H9 (cell line): ENCODE data around the gene PRKAR2B. TPM values are rescaled to one million over a fixed set of nuclear protein-coding genes. Genes with fewer than 3 reads are reported as not detected.

Source experiments
- DNase-seq: peaks from one replicate; pipeline ENCODE4 v3.0.0-alpha.2; 2017
- H2AFZ ChIP-seq: one replicate; pipeline ENCODE4 v1.6.1; 2013; ENCODE audit warnings: mild to moderate bottlenecking, low read length, control low read depth, moderate library complexity
- H2AK5ac ChIP-seq: 2 replicates; pipeline ENCODE4 v1.6.1; 2013; ENCODE audit warnings: low read length, control low read depth, mixed read lengths; ENCODE audit not compliant: insufficient read length
- H2BK120ac ChIP-seq: one replicate; pipeline ENCODE4 v1.6.1; 2013; ENCODE audit warnings: low read depth, mild to moderate bottlenecking, low read length, control low read depth, inconsistent platforms; ENCODE audit not compliant: poor library complexity, severe bottlenecking
- H2BK12ac ChIP-seq: 2 replicates; pipeline ENCODE4 v1.6.1; 2013; ENCODE audit warnings: low read length, control low read depth, mixed read lengths, low read depth; ENCODE audit not compliant: insufficient read length
- H2BK15ac ChIP-seq: 2 replicates; pipeline ENCODE4 v1.6.1; 2013; ENCODE audit warnings: low read depth, low read length, control low read depth
- H2BK20ac ChIP-seq: one replicate; pipeline ENCODE4 v1.6.1; 2013; ENCODE audit warnings: low read depth, mild to moderate bottlenecking, low read length, control low read depth, inconsistent platforms; ENCODE audit not compliant: poor library complexity, severe bottlenecking
- H2BK5ac ChIP-seq: 2 replicates; pipeline ENCODE4 v1.6.1; 2013; ENCODE audit warnings: low read length, control low read depth, mixed read lengths; ENCODE audit not compliant: insufficient read length
- H3K14ac ChIP-seq: 2 replicates; pipeline ENCODE4 v1.6.1; 2013; ENCODE audit warnings: low read length, control low read depth; ENCODE audit not compliant: insufficient read depth
- H3K18ac ChIP-seq: 2 replicates; pipeline ENCODE4 v1.6.1; 2013; ENCODE audit warnings: low read depth, mild to moderate bottlenecking, mixed read lengths, low read length, control low read depth; ENCODE audit not compliant: insufficient read length
- H3K23ac ChIP-seq: 2 replicates; pipeline ENCODE4 v1.6.1; 2013; ENCODE audit warnings: low read length, control low read depth, mixed read lengths, low read depth; ENCODE audit not compliant: insufficient read length
- H3K23me2 ChIP-seq: 2 replicates; pipeline ENCODE4 v1.6.1; 2013; ENCODE audit warnings: low read depth, mild to moderate bottlenecking, mixed read lengths, low read length, control low read depth; ENCODE audit not compliant: insufficient read length, poor library complexity, severe bottlenecking
- H3K27ac ChIP-seq: 2 replicates; pipeline ENCODE4 v1.5.1; 2013; ENCODE audit warnings: low read length, control low read depth, mixed read lengths, low read depth; ENCODE audit not compliant: insufficient read length
- H3K27me3 ChIP-seq: 2 replicates; pipeline ENCODE4 v1.6.1; 2013; ENCODE audit warnings: low read length, control low read depth, inconsistent platforms; ENCODE audit not compliant: insufficient read depth
- H3K4ac ChIP-seq: 2 replicates; pipeline ENCODE4 v1.6.1; 2013; ENCODE audit warnings: low read depth, mild to moderate bottlenecking, control low read depth, inconsistent platforms, low read length, moderate library complexity
- H3K4me1 ChIP-seq: 2 replicates; pipeline ENCODE4 v1.6.1; 2013; ENCODE audit warnings: low read length, control low read depth, inconsistent platforms; ENCODE audit not compliant: insufficient read depth
- H3K4me2 ChIP-seq: 2 replicates; pipeline ENCODE4 v1.6.1; 2013; ENCODE audit warnings: low read length, control low read depth, mixed read lengths; ENCODE audit not compliant: insufficient read length, insufficient read depth
- H3K56ac ChIP-seq: 2 replicates; pipeline ENCODE4 v1.6.1; 2013; ENCODE audit warnings: low read depth, mild to moderate bottlenecking, mixed read lengths, low read length, control low read depth; ENCODE audit not compliant: insufficient read length
- H3K79me1 ChIP-seq: 2 replicates; pipeline ENCODE4 v1.6.1; 2013; ENCODE audit warnings: low read depth, mild to moderate bottlenecking, moderate library complexity, low read length, control low read depth, inconsistent platforms; ENCODE audit not compliant: insufficient read depth, poor library complexity, severe bottlenecking
- H3K79me2 ChIP-seq: 2 replicates; pipeline ENCODE4 v1.6.1; 2013; ENCODE audit warnings: low read length, control low read depth, inconsistent platforms; ENCODE audit not compliant: insufficient read depth
- H3K9ac ChIP-seq: 2 replicates; pipeline ENCODE4 v1.6.1; 2013; ENCODE audit warnings: low read length, control low read depth, mixed read lengths; ENCODE audit not compliant: insufficient read length; ENCODE audit errors: extremely low read depth
- H3K9me3 ChIP-seq: one replicate; pipeline ENCODE4 v1.6.1; 2013; ENCODE audit warnings: low read depth, low read length, inconsistent platforms; ENCODE audit not compliant: control insufficient read depth
- H3T11ph ChIP-seq: one replicate; pipeline ENCODE4 v1.6.1; 2013; ENCODE audit warnings: mild to moderate bottlenecking, low read length, control low read depth, inconsistent platforms
- H4K20me1 ChIP-seq: one replicate; pipeline ENCODE4 v1.6.1; 2013; ENCODE audit not compliant: control insufficient read depth, insufficient read length, insufficient read depth
- H4K5ac ChIP-seq: 2 replicates; pipeline ENCODE4 v1.6.1; 2013; ENCODE audit warnings: low read depth, mild to moderate bottlenecking, mixed read lengths, low read length, control low read depth; ENCODE audit not compliant: insufficient read length
- H4K8ac ChIP-seq: replicated peaks from 2 replicates; pipeline ENCODE4 v1.6.1; 2013; ENCODE audit warnings: low read length, control low read depth, mixed read lengths, low read depth; ENCODE audit not compliant: insufficient read length
- H4K91ac ChIP-seq: 2 replicates; pipeline ENCODE4 v1.6.1; 2013; ENCODE audit warnings: low read depth, mild to moderate bottlenecking, moderate library complexity, mixed read lengths, low read length, control low read depth; ENCODE audit not compliant: insufficient read length
- H3K27ac Mint-ChIP-seq, 3 experiments: 2 replicates in 2 of 3; 3 replicates in 1 of 3; pipeline ENCODE4 v1.8.0; 2020 to 2021; ENCODE audit warnings: mixed read lengths in 3 of 3, mild to moderate bottlenecking in 1 of 3, moderate library complexity in 1 of 3
- H3K27me3 Mint-ChIP-seq: 2 replicates; pipeline ENCODE4 v1.8.0; 2021; ENCODE audit warnings: low read depth, mild to moderate bottlenecking, moderate library complexity, mixed read lengths
- H3K36me3 Mint-ChIP-seq, 3 experiments: 2 replicates in 2 of 3; 3 replicates in 1 of 3; pipeline ENCODE4 v1.8.0; 2020 to 2021; ENCODE audit warnings: low read depth in 3 of 3, mixed read lengths in 3 of 3; ENCODE audit not compliant: insufficient read depth in 1 of 3
- H3K4me1 Mint-ChIP-seq, 2 experiments: 2 replicates each; pipeline ENCODE4 v1.8.0; 2020; ENCODE audit warnings: mixed read lengths in 2 of 2
- H3K4me3 Mint-ChIP-seq, 2 experiments: 2 replicates in 1 of 2; 3 replicates in 1 of 2; pipeline ENCODE4 v1.8.0; 2020 to 2021; ENCODE audit warnings: mild to moderate bottlenecking in 2 of 2, mixed read lengths in 2 of 2, moderate library complexity in 1 of 2
- H3K9me3 Mint-ChIP-seq, 2 experiments: 2 replicates in 1 of 2; 3 replicates in 1 of 2; pipeline ENCODE4 v1.8.0; 2020; ENCODE audit warnings: mild to moderate bottlenecking in 2 of 2, mixed read lengths in 2 of 2, moderate library complexity in 1 of 2
- WGBS: extraction: QIAGEN DNeasy Blood & Tissue Kit; methylation state at CpG from one replicate; pipeline ENCODE4 v1.1.7; 2013; ENCODE audit warnings: missing lambda C conversion rate, low lambda C conversion rate, mixed read lengths; ENCODE audit not compliant: insufficient read length; ENCODE audit errors: extremely low coverage; 5-methylcytosine and 5-hydroxymethylcytosine counted together
- total RNA-seq: library from RNA; stranded (reverse); gene quantifications from 2 replicates; pipeline ENCODE4 v1.2.1, GENCODE V29; 2021
- TF ChIP-seq, protein P1 (sequence below): fragments of 200-600 bp; sonication (generic); conservative IDR thresholded peaks from 3 replicates; pipeline ENCODE4 v1.8.0; 2021; ENCODE audit warnings: antibody characterized with exemption, mild to moderate bottlenecking

Gene PRKAR2B
- total RNA-seq, 1 experiment from 2014 or later = 16.6 TPM

DNA sequence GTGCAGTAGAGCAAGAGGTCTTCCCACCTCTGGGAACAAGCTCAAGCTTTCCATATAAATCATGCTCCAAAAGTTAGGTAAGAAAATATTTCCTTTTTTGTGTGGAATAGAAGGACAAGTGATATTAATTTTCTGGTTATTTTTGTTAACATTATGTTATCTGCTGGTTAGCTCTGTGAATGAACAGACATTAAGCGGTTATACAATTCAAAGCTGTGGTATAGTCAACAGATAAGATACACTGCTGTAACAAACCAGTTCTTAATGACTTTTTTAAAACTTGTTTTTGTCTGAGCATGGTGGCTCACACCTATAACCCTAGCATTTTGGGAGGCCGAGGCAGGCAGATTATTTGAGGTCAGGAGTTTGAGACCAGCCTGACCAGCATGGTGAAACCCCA, 43.0 kb upstream of the PRKAR2B start:
- WGBS = no CpG with 5 or more reads among the region's 2 CpGs
- Mint-ChIP-seq H3K4me1 (no peaks in the 10 kb centered on the region), H3K27ac (no peak overlapping the region), H3K27me3 (no peaks in the 10 kb centered on the region; the same call in 1 of the 2 replicates), H3K36me3 (no peaks in the 10 kb centered on the region), H3K9me3 (no peaks in the 10 kb centered on the region), H3K4me3 (no peak overlapping the region)
- Histone ChIP-seq H3K14ac (no peak overlapping the region), H3K27ac (no peak overlapping the region), H3K4me1 (no peaks in the 10 kb centered on the region), H3K79me2 (no peaks in the 10 kb centered on the region), H2AK5ac (no peak overlapping the region), H3K23ac (no peak overlapping the region), H2AFZ (no peak overlapping the region), H2BK20ac (no peak overlapping the region), H2BK5ac (no peak overlapping the region), H3K9ac (no peak overlapping the region), H2BK12ac (no peak overlapping the region), H3K23me2 (no peaks in the 10 kb centered on the region), H3K9me3 (no peaks in the 10 kb centered on the region), H2BK15ac (no peak overlapping the region), H3K27me3 (no peaks in the 10 kb centered on the region), H3K4ac (no peak overlapping the region), H4K91ac (no peak overlapping the region), H4K5ac (no peak overlapping the region), H3K79me1 (no peaks in the 10 kb centered on the region), H3K56ac (no peak overlapping the region), H3K4me2 (no peak overlapping the region), H2BK120ac (no peak overlapping the region), H3T11ph (no peak overlapping the region), H4K8ac (no peak overlapping the region), H4K20me1 (no peaks in the 10 kb centered on the region), H3K18ac (no peak overlapping the region)
- TF ChIP-seq, protein P1, sequence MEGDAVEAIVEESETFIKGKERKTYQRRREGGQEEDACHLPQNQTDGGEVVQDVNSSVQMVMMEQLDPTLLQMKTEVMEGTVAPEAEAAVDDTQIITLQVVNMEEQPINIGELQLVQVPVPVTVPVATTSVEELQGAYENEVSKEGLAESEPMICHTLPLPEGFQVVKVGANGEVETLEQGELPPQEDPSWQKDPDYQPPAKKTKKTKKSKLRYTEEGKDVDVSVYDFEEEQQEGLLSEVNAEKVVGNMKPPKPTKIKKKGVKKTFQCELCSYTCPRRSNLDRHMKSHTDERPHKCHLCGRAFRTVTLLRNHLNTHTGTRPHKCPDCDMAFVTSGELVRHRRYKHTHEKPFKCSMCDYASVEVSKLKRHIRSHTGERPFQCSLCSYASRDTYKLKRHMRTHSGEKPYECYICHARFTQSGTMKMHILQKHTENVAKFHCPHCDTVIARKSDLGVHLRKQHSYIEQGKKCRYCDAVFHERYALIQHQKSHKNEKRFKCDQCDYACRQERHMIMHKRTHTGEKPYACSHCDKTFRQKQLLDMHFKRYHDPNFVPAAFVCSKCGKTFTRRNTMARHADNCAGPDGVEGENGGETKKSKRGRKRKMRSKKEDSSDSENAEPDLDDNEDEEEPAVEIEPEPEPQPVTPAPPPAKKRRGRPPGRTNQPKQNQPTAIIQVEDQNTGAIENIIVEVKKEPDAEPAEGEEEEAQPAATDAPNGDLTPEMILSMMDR = no peak
- DNase-seq = no peak
